Measurements from ENCODE around the gene MILR1.
"Not testable (repeated sequence)": the region's sequence is repeated elsewhere in the genome, so short reads cannot be mapped to it uniquely, and the experiment has no call there.

Gene MILR1

GRCh38 chr17:64458756-64459155, 9.8 kb downstream of the MILR1 start:
- no peak for DNase-seq (ENCODE audit: low spot score)
- in situ Hi-C loops (cut with MboI; ENCODE audit: low pct_unique_long_range_greater_than_20kb, low sequenced_read_pairs, unreplicated experiment), result no loop called here
- TF ChIP-seq, protein P1, sequence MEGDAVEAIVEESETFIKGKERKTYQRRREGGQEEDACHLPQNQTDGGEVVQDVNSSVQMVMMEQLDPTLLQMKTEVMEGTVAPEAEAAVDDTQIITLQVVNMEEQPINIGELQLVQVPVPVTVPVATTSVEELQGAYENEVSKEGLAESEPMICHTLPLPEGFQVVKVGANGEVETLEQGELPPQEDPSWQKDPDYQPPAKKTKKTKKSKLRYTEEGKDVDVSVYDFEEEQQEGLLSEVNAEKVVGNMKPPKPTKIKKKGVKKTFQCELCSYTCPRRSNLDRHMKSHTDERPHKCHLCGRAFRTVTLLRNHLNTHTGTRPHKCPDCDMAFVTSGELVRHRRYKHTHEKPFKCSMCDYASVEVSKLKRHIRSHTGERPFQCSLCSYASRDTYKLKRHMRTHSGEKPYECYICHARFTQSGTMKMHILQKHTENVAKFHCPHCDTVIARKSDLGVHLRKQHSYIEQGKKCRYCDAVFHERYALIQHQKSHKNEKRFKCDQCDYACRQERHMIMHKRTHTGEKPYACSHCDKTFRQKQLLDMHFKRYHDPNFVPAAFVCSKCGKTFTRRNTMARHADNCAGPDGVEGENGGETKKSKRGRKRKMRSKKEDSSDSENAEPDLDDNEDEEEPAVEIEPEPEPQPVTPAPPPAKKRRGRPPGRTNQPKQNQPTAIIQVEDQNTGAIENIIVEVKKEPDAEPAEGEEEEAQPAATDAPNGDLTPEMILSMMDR (IDR thresholded peaks at IDR 0.05; ENCODE audit: extremely low read depth, insufficient read depth, missing control alignments), result no peak

DNA sequence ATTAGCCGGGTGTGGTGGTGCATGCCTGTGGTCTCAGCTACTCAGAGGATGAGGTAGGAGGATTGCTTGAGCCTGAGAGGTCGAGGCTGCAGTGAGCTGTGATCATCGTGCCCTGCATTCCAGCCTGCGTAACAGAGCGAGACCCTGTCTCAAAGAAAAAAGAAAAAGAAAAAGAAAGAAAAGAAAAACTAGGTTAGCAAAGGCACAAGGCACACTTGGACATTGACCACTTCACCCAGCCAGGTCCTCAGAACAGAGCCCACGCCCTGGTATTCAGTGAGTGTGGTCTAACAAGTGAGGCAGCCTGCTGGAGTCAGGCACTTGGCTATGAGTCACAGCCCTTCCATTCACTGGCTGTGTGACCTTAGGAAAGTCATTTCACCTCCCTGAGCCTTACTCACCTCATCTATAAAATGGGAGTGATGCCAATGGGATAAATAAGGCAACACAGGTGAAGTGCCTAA, 10.4 kb downstream of the MILR1 start:
- TF ChIP-seq, protein P1 (IDR thresholded peaks at IDR 0.05; ENCODE audit: extremely low read depth, insufficient read depth, missing control alignments), result no peak
- no peak for DNase-seq (ENCODE audit: low spot score)
- in situ Hi-C loops (cut with MboI; ENCODE audit: low pct_unique_long_range_greater_than_20kb, low sequenced_read_pairs, unreplicated experiment), result no loop called here

GRCh38 chr17:64459818-64460217, 10.9 kb downstream of the MILR1 start:
- in situ Hi-C loops (cut with MboI; ENCODE audit: low pct_unique_long_range_greater_than_20kb, low sequenced_read_pairs, unreplicated experiment); DNase-seq (ENCODE audit: low spot score): not testable (repeated sequence)

DNA sequence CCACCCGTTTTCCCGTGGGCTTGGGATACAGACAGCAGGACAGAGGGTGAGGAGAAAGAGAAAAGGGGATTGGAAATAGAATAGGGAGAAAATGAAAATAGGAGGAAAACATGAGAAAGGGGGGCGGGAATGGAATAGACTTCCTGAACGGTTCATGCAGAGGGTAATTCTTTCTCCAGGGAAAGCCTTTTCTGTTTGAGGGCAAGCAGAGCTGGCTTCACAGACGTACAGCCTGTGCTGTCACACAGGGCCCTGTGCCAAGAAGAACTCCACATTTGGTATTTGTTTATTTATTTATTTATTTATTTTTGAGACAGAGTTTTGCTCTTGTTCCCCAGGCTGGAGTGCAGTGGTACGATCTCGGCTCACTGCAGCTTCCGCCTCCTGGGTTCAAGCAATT, 12.0 kb downstream of the MILR1 start:
- DNase-seq (ENCODE audit: low spot score), result no peak
- in situ Hi-C loops (cut with MboI; ENCODE audit: low pct_unique_long_range_greater_than_20kb, low sequenced_read_pairs, unreplicated experiment), result no loop called here
- TF ChIP-seq, protein P1 (IDR thresholded peaks at IDR 0.05; ENCODE audit: extremely low read depth, insufficient read depth, missing control alignments), result no peak

DNA sequence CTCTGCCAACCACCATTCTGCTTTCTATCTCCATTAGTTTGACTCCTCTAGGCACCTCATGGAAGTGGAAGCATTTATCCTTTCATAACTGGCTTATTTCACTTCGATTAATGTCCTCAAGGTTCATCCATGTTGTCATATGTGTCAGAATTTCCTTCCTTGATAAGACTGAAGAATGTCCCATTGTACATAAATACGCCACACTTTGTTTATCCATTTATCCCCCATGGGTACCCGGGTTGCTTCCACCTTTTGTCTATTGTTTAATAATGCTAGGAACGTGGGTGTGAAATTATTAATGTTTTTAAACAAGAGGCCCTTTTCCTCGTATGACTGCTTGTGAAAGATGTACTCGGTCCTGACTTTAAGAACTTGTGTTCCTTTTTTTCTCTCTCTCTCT, 12.9 kb downstream of the MILR1 start:
- no peak for DNase-seq (ENCODE audit: low spot score)
- in situ Hi-C loops (cut with MboI; ENCODE audit: low pct_unique_long_range_greater_than_20kb, low sequenced_read_pairs, unreplicated experiment), result no loop called here
- TF ChIP-seq, protein P1 (IDR thresholded peaks at IDR 0.05; ENCODE audit: extremely low read depth, insufficient read depth, missing control alignments), result no peak

DNA sequence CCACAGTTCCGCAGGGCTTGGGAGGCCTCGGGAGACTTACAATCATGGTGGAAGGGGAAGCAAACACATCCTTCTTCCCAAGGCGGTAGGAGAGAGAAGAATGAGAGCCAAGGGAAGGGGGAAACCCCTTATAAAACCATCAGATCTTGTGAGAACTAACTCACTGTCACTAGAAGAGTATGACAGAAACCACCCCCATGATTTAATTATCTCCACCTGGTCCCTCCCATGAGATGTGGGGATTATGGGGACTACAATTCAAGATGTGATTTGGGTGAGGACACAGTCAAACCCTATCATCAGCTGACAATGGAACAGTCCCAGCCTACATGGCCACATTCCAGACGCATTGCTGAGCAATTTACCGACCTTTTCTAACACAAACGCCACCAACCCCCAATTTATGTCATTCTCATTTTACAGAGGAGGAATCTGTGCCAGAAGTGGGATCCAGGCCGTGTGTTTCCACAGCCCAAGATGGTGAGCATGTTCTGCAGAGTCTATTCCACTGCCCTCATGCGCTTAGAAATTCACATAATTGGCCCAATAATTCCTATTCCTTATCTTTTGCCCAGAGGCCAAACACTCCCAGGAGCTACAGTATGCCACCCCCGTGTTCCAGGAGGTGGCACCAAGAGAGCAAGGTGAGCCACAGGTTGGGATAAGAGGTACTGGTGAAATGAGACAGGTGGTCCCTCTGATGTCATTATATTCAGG, 17.3 kb downstream of the MILR1 start:
- in situ Hi-C loops (cut with MboI; ENCODE audit: low pct_unique_long_range_greater_than_20kb, low sequenced_read_pairs, unreplicated experiment), result no loop called here
- DNase-seq (ENCODE audit: low spot score), result no peak

GRCh38 chr17:64466834-64467233, 17.9 kb downstream of the MILR1 start:
- in situ Hi-C loops (cut with MboI; ENCODE audit: low pct_unique_long_range_greater_than_20kb, low sequenced_read_pairs, unreplicated experiment); DNase-seq (ENCODE audit: low spot score): not testable (repeated sequence)

More for the DNA sequence above, 17.3 kb downstream of the MILR1 start:
- TF ChIP-seq, protein P1 (IDR thresholded peaks at IDR 0.05; ENCODE audit: extremely low read depth, insufficient read depth, missing control alignments), result no peak

GRCh38 chr17:64470625-64471024, 21.7 kb downstream of the MILR1 start:
- in situ Hi-C loops (cut with MboI; ENCODE audit: low pct_unique_long_range_greater_than_20kb, low sequenced_read_pairs, unreplicated experiment), result no loop called here
- no peak for DNase-seq (ENCODE audit: low spot score)
- TF ChIP-seq, protein P1 (IDR thresholded peaks at IDR 0.05; ENCODE audit: extremely low read depth, insufficient read depth, missing control alignments), result no peak

Measured in GM13977 (cell line).